ENCODE measurements around the gene VSTM2L.

GRCh38 chr20:37980876-37981275 is 77.9 kb downstream of the VSTM2L start:
- no peak for TF ChIP-seq EZH2 (IDR thresholded peaks at IDR 0.05; ENCODE audit: low read length)
- TF ChIP-seq, protein P1, sequence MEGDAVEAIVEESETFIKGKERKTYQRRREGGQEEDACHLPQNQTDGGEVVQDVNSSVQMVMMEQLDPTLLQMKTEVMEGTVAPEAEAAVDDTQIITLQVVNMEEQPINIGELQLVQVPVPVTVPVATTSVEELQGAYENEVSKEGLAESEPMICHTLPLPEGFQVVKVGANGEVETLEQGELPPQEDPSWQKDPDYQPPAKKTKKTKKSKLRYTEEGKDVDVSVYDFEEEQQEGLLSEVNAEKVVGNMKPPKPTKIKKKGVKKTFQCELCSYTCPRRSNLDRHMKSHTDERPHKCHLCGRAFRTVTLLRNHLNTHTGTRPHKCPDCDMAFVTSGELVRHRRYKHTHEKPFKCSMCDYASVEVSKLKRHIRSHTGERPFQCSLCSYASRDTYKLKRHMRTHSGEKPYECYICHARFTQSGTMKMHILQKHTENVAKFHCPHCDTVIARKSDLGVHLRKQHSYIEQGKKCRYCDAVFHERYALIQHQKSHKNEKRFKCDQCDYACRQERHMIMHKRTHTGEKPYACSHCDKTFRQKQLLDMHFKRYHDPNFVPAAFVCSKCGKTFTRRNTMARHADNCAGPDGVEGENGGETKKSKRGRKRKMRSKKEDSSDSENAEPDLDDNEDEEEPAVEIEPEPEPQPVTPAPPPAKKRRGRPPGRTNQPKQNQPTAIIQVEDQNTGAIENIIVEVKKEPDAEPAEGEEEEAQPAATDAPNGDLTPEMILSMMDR (optimal IDR thresholded peaks at IDR 0.05 in 1 of 3, IDR thresholded peaks at IDR 0.05 in 1 of 3, conservative IDR thresholded peaks at IDR 0.05 in 1 of 3; ENCODE audit: extremely low read depth in 1 of 3, insufficient read depth in 2 of 3, low read length in 3 of 3): no peak
